HepG2 (cell line): ENCODE data around the gene KLHL30. TPM values are rescaled to one million over a fixed set of nuclear protein-coding genes. Genes with fewer than 3 reads are reported as not detected.

Experiments
- ATAC-seq: fragments of 200-7000 bp; cut with Tn5 transposase; 3 replicates; pipeline ENCODE4 v1.9.1; 2020; ENCODE audit warnings: mild to moderate bottlenecking, moderate library complexity
- BruUV-seq: library from RNA; stranded (reverse); fragments of 400-500 nt; replicated peaks from 2 replicates; lab custom pipeline; 2021; lab: Mats Ljungman, UMichigan
- CTCF ChIA-PET: fragments of 300-600 bp; formaldehyde crosslinking; extraction: SDS; loops from one replicate; lab custom pipeline; 2021; ENCODE audit warnings: low total read pairs, inconsistent platforms, low intra/inter-chr PET ratio; lab: Yijun Ruan, JAX
- POLR2A ChIA-PET: fragments of 350-600 bp; sonication (Branson Sonifier 250); formaldehyde crosslinking; loops from one replicate; lab custom pipeline; 2020; ENCODE audit warnings: antibody characterized with exemption, inconsistent platforms; lab: Yijun Ruan, JAX
- DNase-seq: peaks from one replicate; pipeline ENCODE4 v3.0.0-alpha.2; 2015; ENCODE audit warnings: low spot score
- FAIRE-seq: peaks from 3 replicates; lab custom pipeline; 2011; peaks lifted over from hg19 to GRCh38; lab: Jason Lieb, UNC
- H2AFZ ChIP-seq: one replicate; pipeline ENCODE4 v1.6.1; 2011; ENCODE audit warnings: low read length, inconsistent platforms
- H3K27ac ChIP-seq: fragments of 300-600 bp; 3 replicates; pipeline ENCODE4 v1.8.0; 2011; ENCODE audit warnings: mixed run types, mild to moderate bottlenecking, mixed read lengths, low read length, inconsistent platforms; ENCODE audit not compliant: insufficient read depth; ENCODE audit errors: extremely low read length
- H3K27me3 ChIP-seq, 2 experiments: fragments of 200-600 bp in 1 of 2; 2 replicates in 1 of 2; 3 replicates in 1 of 2; pipeline versions ENCODE4 v1.6.0 to v1.8.0; 2011; ENCODE audit warnings: low read length in 2 of 2, mild to moderate bottlenecking in 2 of 2, moderate library complexity in 2 of 2, inconsistent platforms in 1 of 2; ENCODE audit not compliant: insufficient read depth in 2 of 2, control insufficient read depth in 1 of 2
- H3K36me3 ChIP-seq, 2 experiments: fragments of 200-600 bp in 1 of 2; replicated peaks in 1 of 2; 2 replicates in 1 of 2; 3 replicates in 1 of 2; pipeline versions ENCODE4 v1.5.1 to v1.8.0; 2011; ENCODE audit warnings: low read length in 2 of 2, inconsistent platforms in 1 of 2; ENCODE audit not compliant: insufficient read depth in 2 of 2, control insufficient read depth in 1 of 2
- H3K4me1 ChIP-seq: 2 replicates; pipeline ENCODE4 v1.5.1; 2012; ENCODE audit warnings: low read length, inconsistent platforms; ENCODE audit not compliant: insufficient read depth
- H3K4me2 ChIP-seq: 2 replicates; pipeline ENCODE4 v1.6.0; 2011; ENCODE audit warnings: low read depth, low read length, inconsistent platforms
- H3K4me3 ChIP-seq, 3 experiments: fragments of 200-600 bp in 1 of 3; sonication (generic), shearing (Covaris generic) in 1 of 3; replicated peaks in 1 of 3; 2 replicates each; pipeline ENCODE4 v1.5.1; 2011 to 2016; ENCODE audit warnings: low read length in 3 of 3, inconsistent platforms in 2 of 3, low read depth in 2 of 3, mild to moderate bottlenecking in 2 of 3, control low read depth in 1 of 3, mixed read lengths in 1 of 3; ENCODE audit not compliant: insufficient read depth in 1 of 3
- H3K79me2 ChIP-seq: one replicate; pipeline ENCODE4 v1.6.1; 2011; ENCODE audit warnings: low read length, inconsistent platforms; ENCODE audit not compliant: insufficient read depth
- H3K9ac ChIP-seq: 2 replicates; pipeline ENCODE4 v1.6.0; 2011; ENCODE audit warnings: mild to moderate bottlenecking, low read depth, low read length, inconsistent platforms; ENCODE audit not compliant: insufficient read depth
- H3K9me3 ChIP-seq: 2 replicates; pipeline ENCODE4 v1.5.1; 2012; ENCODE audit warnings: mild to moderate bottlenecking, low read length
- H4K20me1 ChIP-seq: 2 replicates; pipeline ENCODE4 v1.6.0; 2011; ENCODE audit warnings: inconsistent platforms, mild to moderate bottlenecking, low read length, moderate library complexity; ENCODE audit not compliant: insufficient read depth
- AGO2 ChIP-seq: fragments of 200-400 bp; formaldehyde crosslinking; optimal IDR thresholded peaks from 2 replicates; pipeline ENCODE3; 2017; ENCODE audit warnings: mild to moderate bottlenecking, low read depth, low read length, moderate library complexity
- KDM1A ChIP-seq: IDR thresholded peaks from 2 replicates; pipeline ENCODE4 v1.6.1; 2016; ENCODE audit warnings: missing compliant biosample characterization
- ZFX ChIP-seq: sonication (generic); formaldehyde crosslinking; IDR thresholded peaks from 2 replicates; pipeline ENCODE4 v1.4.0; 2020; ENCODE audit warnings: mild to moderate bottlenecking, low read depth, missing genetic modification reagents, moderate library complexity
- ZNF326 ChIP-seq: sonication (generic); formaldehyde crosslinking; IDR thresholded peaks from 2 replicates; pipeline ENCODE4 v1.4.0; 2020; ENCODE audit warnings: missing genetic modification reagents, borderline replicate concordance
- WGBS: methylation state at CpG from one replicate; pipeline ENCODE4 v1.1.6; 2017; ENCODE audit warnings: low lambda C conversion rate; 5-methylcytosine and 5-hydroxymethylcytosine counted together
- in situ Hi-C: cut with HindIII; loops from 2 replicates; pipeline ENCODE4 v1.10.0; 2017; ENCODE audit warnings: low pct_unique_long_range_greater_than_20kb; ENCODE audit not compliant: extremely low pct_ligation_motif_present
- intact Hi-C: fragments of 100-400 bp; cut with micrococcal nuclease; formaldehyde crosslinking; loops from one replicate; pipeline ENCODE4 v1.10.0; 2022; ENCODE audit not compliant: unreplicated experiment
- polyA plus RNA-seq, 8 experiments: library from polyadenylated mRNA; depleted of rRNA in 3 of 8; stranded (reverse) in 7 of 8; unstranded in 1 of 8; fragments of >200 nt; fragmentation: Illumina TruSeq in 4 of 8; extraction: Trizol in 4 of 8; gene quantifications; 2 replicates each; pipeline versions ENCODE4 v1.2.1 to v1.2.3, GENCODE V29; 2011 to 2016; ENCODE audit warnings: low read depth in 4 of 8, missing spikeins in 1 of 8, mixed read lengths in 1 of 8; ENCODE audit not compliant: insufficient read depth in 1 of 8
- total RNA-seq, 5 experiments: library from RNA; depleted of rRNA; stranded (reverse); fragments of >200 nt; fragmentation: Illumina TruSeq; extraction: Trizol; gene quantifications; 2 replicates each; pipeline ENCODE4 v1.2.3, GENCODE V29; 2016; ENCODE audit warnings: low read depth in 1 of 5
- TF ChIP-seq, protein P1 (sequence below): sonication (generic); formaldehyde crosslinking; IDR thresholded peaks from 2 replicates; pipeline ENCODE4 v1.4.0; 2020; ENCODE audit warnings: missing genetic modification reagents
- TF ChIP-seq, protein P2 (sequence below): sonication (generic); formaldehyde crosslinking; IDR thresholded peaks from 2 replicates; pipeline ENCODE4 v1.8.1; 2022; ENCODE audit warnings: low read depth, mild to moderate bottlenecking, missing genetic modification reagents

KLHL30 gene
- total and polyA plus RNA-seq, 2 of the 13 experiments (the other 11 are each of a cell fraction or from before 2014, with no cell fraction given), result 0.05 TPM; not detected in 1

DNA sequence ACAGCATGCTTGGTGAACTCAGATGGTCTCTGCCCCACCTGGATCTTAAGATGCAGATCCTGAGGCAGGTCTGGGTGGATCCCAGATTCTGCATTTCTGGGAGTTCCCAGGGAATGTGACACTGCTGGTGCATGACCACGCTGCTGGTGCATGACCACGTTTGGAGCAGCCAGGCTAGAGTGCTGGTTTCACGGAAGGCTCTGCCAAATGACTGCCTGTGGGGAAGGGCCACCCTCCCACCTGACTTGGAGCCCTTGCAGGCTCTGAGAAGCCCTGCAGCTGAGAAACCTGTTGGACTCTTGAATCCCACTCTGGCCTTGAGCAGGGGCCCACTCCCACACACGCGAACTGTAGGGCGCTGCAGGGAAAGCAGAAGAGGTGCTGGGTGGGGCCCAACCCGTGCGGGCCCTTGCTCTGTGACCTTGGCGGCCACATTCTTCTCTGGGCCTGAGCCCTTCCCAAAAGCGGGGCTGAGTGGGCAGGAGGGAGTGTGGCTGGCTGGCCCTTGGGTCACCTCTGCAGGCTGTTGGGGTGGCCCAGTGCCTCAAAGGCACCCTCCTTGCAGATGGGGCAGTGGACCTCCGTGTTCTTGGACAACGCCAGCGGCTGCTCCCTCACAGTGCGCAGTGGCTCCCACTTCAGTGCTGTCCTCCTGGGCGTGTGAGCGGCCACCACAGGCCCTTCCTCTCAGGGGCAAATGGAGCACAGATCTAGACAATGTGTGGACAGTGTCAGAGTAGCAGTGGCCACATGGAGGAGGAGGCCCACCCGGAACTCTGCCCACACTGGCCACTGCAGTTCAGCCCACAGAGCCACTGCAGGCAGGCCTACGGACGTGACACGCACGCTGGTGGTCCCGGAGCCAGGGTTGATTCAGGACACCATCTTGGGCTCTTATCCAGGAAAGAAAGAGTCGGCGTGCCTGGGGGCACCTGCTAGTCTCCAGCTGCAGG, 28.2 kb downstream of the KLHL30 start:
- Histone ChIP-seq H3K4me1 (peaks cover 18% of the 10 kb centered on the region), H3K36me3 (peaks cover 13 to 25% of the 10 kb centered on the region in 2 experiments), H3K9ac (no peak overlapping the region), H3K4me3 (no peak overlapping the region), H2AFZ (no peak overlapping the region), H3K9me3 (no peaks in the 10 kb centered on the region), H3K4me2 (no peak overlapping the region), H3K27me3 (peaks cover 13 to 26% of the 10 kb centered on the region in 2 experiments), H4K20me1 (no peaks in the 10 kb centered on the region), H3K27ac (no peak overlapping the region), H3K79me2 (no peaks in the 10 kb centered on the region)
- DNase-seq (no peak), ATAC-seq (peak; percentile 11), FAIRE-seq (no peak)
- no TSS peak for BruUV-seq
- 84% methylated on average over 14 of the region's 24 CpGs for WGBS
- intact Hi-C loops, result no loop called here
- CTCF ChIA-PET, result no interaction called here
- 0 out of 2 replicates have a peak, but pooled peaks have one; percentile 15 for TF ChIP-seq ZFX (CRISPR knock-in tag)
- TF ChIP-seq, protein P1, sequence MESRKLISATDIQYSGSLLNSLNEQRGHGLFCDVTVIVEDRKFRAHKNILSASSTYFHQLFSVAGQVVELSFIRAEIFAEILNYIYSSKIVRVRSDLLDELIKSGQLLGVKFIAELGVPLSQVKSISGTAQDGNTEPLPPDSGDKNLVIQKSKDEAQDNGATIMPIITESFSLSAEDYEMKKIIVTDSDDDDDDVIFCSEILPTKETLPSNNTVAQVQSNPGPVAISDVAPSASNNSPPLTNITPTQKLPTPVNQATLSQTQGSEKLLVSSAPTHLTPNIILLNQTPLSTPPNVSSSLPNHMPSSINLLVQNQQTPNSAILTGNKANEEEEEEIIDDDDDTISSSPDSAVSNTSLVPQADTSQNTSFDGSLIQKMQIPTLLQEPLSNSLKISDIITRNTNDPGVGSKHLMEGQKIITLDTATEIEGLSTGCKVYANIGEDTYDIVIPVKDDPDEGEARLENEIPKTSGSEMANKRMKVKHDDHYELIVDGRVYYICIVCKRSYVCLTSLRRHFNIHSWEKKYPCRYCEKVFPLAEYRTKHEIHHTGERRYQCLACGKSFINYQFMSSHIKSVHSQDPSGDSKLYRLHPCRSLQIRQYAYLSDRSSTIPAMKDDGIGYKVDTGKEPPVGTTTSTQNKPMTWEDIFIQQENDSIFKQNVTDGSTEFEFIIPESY (CRISPR knock-in tag), result 0 out of 2 replicates have a peak, but pooled peaks have one; percentile 39
- TF ChIP-seq ZNF326 (CRISPR knock-in tag), result no peak
- TF ChIP-seq, protein P2, sequence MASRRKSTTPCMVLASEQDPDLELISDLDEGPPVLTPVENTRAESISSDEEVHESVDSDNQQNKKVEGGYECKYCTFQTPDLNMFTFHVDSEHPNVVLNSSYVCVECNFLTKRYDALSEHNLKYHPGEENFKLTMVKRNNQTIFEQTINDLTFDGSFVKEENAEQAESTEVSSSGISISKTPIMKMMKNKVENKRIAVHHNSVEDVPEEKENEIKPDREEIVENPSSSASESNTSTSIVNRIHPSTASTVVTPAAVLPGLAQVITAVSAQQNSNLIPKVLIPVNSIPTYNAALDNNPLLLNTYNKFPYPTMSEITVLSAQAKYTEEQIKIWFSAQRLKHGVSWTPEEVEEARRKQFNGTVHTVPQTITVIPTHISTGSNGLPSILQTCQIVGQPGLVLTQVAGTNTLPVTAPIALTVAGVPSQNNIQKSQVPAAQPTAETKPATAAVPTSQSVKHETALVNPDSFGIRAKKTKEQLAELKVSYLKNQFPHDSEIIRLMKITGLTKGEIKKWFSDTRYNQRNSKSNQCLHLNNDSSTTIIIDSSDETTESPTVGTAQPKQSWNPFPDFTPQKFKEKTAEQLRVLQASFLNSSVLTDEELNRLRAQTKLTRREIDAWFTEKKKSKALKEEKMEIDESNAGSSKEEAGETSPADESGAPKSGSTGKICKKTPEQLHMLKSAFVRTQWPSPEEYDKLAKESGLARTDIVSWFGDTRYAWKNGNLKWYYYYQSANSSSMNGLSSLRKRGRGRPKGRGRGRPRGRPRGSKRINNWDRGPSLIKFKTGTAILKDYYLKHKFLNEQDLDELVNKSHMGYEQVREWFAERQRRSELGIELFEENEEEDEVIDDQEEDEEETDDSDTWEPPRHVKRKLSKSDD (CRISPR knock-in tag), result 0 out of 2 replicates have a peak, but pooled peaks have one; percentile 20
- TF ChIP-seq AGO2, result peak; percentile 64
- TF ChIP-seq KDM1A, result no peak
- POLR2A ChIA-PET, result no interaction called here
- in situ Hi-C loops, result no loop called here
